Measurements from ENCODE around the gene JARID2.

GRCh38 chr6:15387118-15387517, 141.2 kb downstream of the JARID2 start:
- TF ChIP-seq POLR2AphosphoS5 (IDR thresholded peaks at IDR 0.05; ENCODE audit: low read depth, low read length) (no peak), REST (IDR thresholded peaks at IDR 0.05; ENCODE audit: insufficient read depth in 1 of 2, low read depth in 2 of 2, low read length in 2 of 2) (no peak), SIN3A (IDR thresholded peaks at IDR 0.05; ENCODE audit: borderline replicate concordance, insufficient read depth, low read length) (no peak), TAF1 (IDR thresholded peaks at IDR 0.05; ENCODE audit: borderline replicate concordance, insufficient read depth, low read length) (no peak), FOXP2 (optimal IDR thresholded peaks at IDR 0.05; ENCODE audit: borderline replicate concordance, extremely low read depth, extremely low read length, insufficient read depth) (no peak)
